CD14-positive monocyte (primary cell): ENCODE results near the gene IL37. TPM values are rescaled to one million over a fixed set of nuclear protein-coding genes. Genes with fewer than 3 reads are reported as not detected.

Experiments used
- DNase-seq, 3 donors: peaks; one replicate each; pipeline ENCODE4 v3.0.0-alpha.2; 2011 to 2022
- H2AFZ ChIP-seq: 2 replicates; pipeline ENCODE4 v1.6.0; 2012; ENCODE audit warnings: mild to moderate bottlenecking, low read depth, low read length, inconsistent platforms; ENCODE audit not compliant: insufficient read depth, poor library complexity, severe bottlenecking
- H3K27ac ChIP-seq, 2 donors: 1 replicate in 1 of 2; 2 replicates in 1 of 2; pipeline ENCODE4 v1.5.1; 2012 to 2013; ENCODE audit warnings: low read length in 2 of 2, control low read depth in 1 of 2, inconsistent platforms in 1 of 2, low read depth in 1 of 2, mild to moderate bottlenecking in 1 of 2
- H3K27me3 ChIP-seq, 2 donors: one replicate each; pipeline versions ENCODE4 v1.6.0 to v1.6.1; 2011 to 2013; ENCODE audit warnings: low read length in 2 of 2; ENCODE audit not compliant: control insufficient read depth in 2 of 2, insufficient read depth in 2 of 2
- H3K36me3 ChIP-seq, 2 donors: replicated peaks in 1 of 2; 1 replicate in 1 of 2; 2 replicates in 1 of 2; pipeline versions ENCODE4 v1.5.1 to v1.6.1; 2012 to 2013; ENCODE audit warnings: low read length in 2 of 2, control low read depth in 1 of 2, inconsistent platforms in 1 of 2, mild to moderate bottlenecking in 1 of 2; ENCODE audit not compliant: insufficient read depth in 2 of 2, control insufficient read depth in 1 of 2
- H3K4me1 ChIP-seq, 2 donors: 1 replicate in 1 of 2; 2 replicates in 1 of 2; pipeline versions ENCODE4 v1.5.1 to v1.6.1; 2012 to 2013; ENCODE audit warnings: low read length in 2 of 2, control low read depth in 1 of 2, inconsistent platforms in 1 of 2, mild to moderate bottlenecking in 1 of 2, moderate library complexity in 1 of 2; ENCODE audit not compliant: insufficient read depth in 2 of 2, control insufficient read depth in 1 of 2
- H3K4me2 ChIP-seq: replicated peaks from 2 replicates; pipeline ENCODE3; 2012; ENCODE audit warnings: low read length, moderate library complexity, mild to moderate bottlenecking; ENCODE audit not compliant: poor library complexity, severe bottlenecking; ENCODE audit errors: extremely low read depth
- H3K4me3 ChIP-seq, 3 experiments: fragments of 200-600 bp in 1 of 3; sonication (generic) in 1 of 3; replicated peaks in 1 of 3; 1 replicate in 2 of 3; 2 replicates in 1 of 3; pipeline ENCODE4 v1.5.1; 2011 to 2013; ENCODE audit warnings: low read length in 3 of 3, mild to moderate bottlenecking in 3 of 3, control low read depth in 2 of 3, low read depth in 2 of 3, inconsistent platforms in 1 of 3, moderate library complexity in 1 of 3
- H3K79me2 ChIP-seq: 2 replicates; pipeline ENCODE4 v1.6.0; 2012; ENCODE audit warnings: mild to moderate bottlenecking, control low read depth, inconsistent platforms, low read length, moderate library complexity; ENCODE audit not compliant: insufficient read depth
- H3K9ac ChIP-seq: 2 replicates; pipeline ENCODE4 v1.6.0; 2017; ENCODE audit warnings: low read length, mild to moderate bottlenecking; ENCODE audit not compliant: insufficient read depth, poor library complexity, severe bottlenecking
- H3K9me3 ChIP-seq, 2 donors: replicated peaks in 1 of 2; 1 replicate in 1 of 2; 2 replicates in 1 of 2; pipeline versions ENCODE4 v1.5.1 to v1.6.1; 2012 to 2013; ENCODE audit warnings: low read length in 2 of 2, control low read depth in 1 of 2; ENCODE audit not compliant: control insufficient read depth in 1 of 2, insufficient read depth in 1 of 2
- H4K20me1 ChIP-seq: 2 replicates; pipeline ENCODE4 v1.6.0; 2012; ENCODE audit warnings: mild to moderate bottlenecking, low read length, control low read depth, moderate library complexity; ENCODE audit not compliant: insufficient read depth
- H3K27ac Mint-ChIP-seq, 7 donors: one replicate each; pipeline ENCODE4 v1.8.0; 2020; ENCODE audit warnings: mild to moderate bottlenecking in 7 of 7, mixed read lengths in 7 of 7, moderate library complexity in 6 of 7, inconsistent platforms in 2 of 7
- H3K27me3 Mint-ChIP-seq, 3 donors: one replicate each; pipeline ENCODE4 v1.8.0; 2021 to 2022; ENCODE audit warnings: low read depth in 3 of 3, mild to moderate bottlenecking in 3 of 3, mixed read lengths in 3 of 3, moderate library complexity in 3 of 3, inconsistent platforms in 1 of 3
- H3K36me3 Mint-ChIP-seq, 2 donors: one replicate each; pipeline ENCODE4 v1.8.0; 2020; ENCODE audit warnings: mixed read lengths in 2 of 2, inconsistent platforms in 1 of 2, mild to moderate bottlenecking in 1 of 2
- H3K4me1 Mint-ChIP-seq: one replicate; pipeline ENCODE4 v1.8.0; 2020; ENCODE audit warnings: mild to moderate bottlenecking, mixed read lengths
- H3K4me3 Mint-ChIP-seq, 2 donors: one replicate each; pipeline ENCODE4 v1.8.0; 2020; ENCODE audit warnings: mild to moderate bottlenecking in 2 of 2, mixed read lengths in 2 of 2, moderate library complexity in 1 of 2
- H3K9me3 Mint-ChIP-seq, 7 donors: one replicate each; pipeline ENCODE4 v1.8.0; 2020 to 2022; ENCODE audit warnings: mixed read lengths in 7 of 7, mild to moderate bottlenecking in 6 of 7, moderate library complexity in 6 of 7, inconsistent platforms in 2 of 7
- CTCF ChIP-seq: fragments of 200-600 bp; IDR thresholded peaks from one replicate; pipeline ENCODE4 v1.8.0; 2022; ENCODE audit warnings: antibody characterized with exemption, mild to moderate bottlenecking
- WGBS: methylation state at CpG from one replicate; pipeline ENCODE4 v1.1.5; 2013; ENCODE audit warnings: missing lambda C conversion rate; ENCODE audit not compliant: insufficient coverage; 5-methylcytosine and 5-hydroxymethylcytosine counted together
- intact Hi-C, 2 donors: fragments of 100-400 bp; cut with micrococcal nuclease; formaldehyde crosslinking; loops; one replicate each; pipeline versions ENCODE4 v1.15.0 to v1.15.1; 2023
- polyA plus RNA-seq, 3 donors: library from polyadenylated mRNA; depleted of rRNA in 1 of 3; unstranded in 2 of 3; stranded (reverse) in 1 of 3; fragments of 300-500 nt in 2 of 3; fragments of >200 nt in 1 of 3; fragmentation: Illumina TruSeq in 2 of 3; gene quantifications; 1 replicate in 2 of 3; 2 replicates in 1 of 3; pipeline ENCODE4 v1.2.3, GENCODE V29; 2012 to 2021

The IL37 gene
- polyA plus RNA-seq, 3 donors = not detected

GRCh38 chr2:112939425-112939824 lies 28.5 kb downstream of the IL37 start:
- Mint-ChIP-seq H3K27ac (no peak overlapping the region), H3K9me3 (peaks cover 0 to 2% (median 0%) of the 10 kb centered on the region in 7 donors), H3K4me3 (no peak overlapping the region), H3K27me3 (peaks cover 0 to 3% (median 0%) of the 10 kb centered on the region in 3 donors), H3K4me1 (peaks cover 16% of the 10 kb centered on the region), H3K36me3 (no peaks in the 10 kb centered on the region)
- no peaks in the 10 kb centered on the region for H3K27me3 ChIP-seq
- H4K20me1 ChIP-seq = no peaks in the 10 kb centered on the region
- DNase-seq = no peak
- intact Hi-C loops = loop anchor here in 1 of 2 donors (5.0 kb wide), 1 partner anchor 52 kb away; no protein-coding TSS in a partner anchor
- H3K27ac ChIP-seq = no peak overlapping the region
- H3K9me3 ChIP-seq = no peaks in the 10 kb centered on the region
- WGBS = 91% methylated on average over 4 of the region's 5 CpGs
- no peaks in the 10 kb centered on the region for H3K36me3 ChIP-seq
- no peaks in the 10 kb centered on the region for H3K79me2 ChIP-seq
- H3K4me2 ChIP-seq = no peak overlapping the region
- H3K4me1 ChIP-seq = peaks cover 6 to 19% of the 10 kb centered on the region in 2 donors
- H2AFZ ChIP-seq = no peak overlapping the region
- H3K9ac ChIP-seq = no peak overlapping the region
- no peak for TF ChIP-seq CTCF
- H3K4me3 ChIP-seq = no peak overlapping the region

- no CpG with 5 or more reads among the region's 3 CpGs for WGBS
- H3K27ac ChIP-seq = no peak overlapping the region
These were observed 30.1 kb downstream of the IL37 start for GRCh38 chr2:112940859-112941625.

More at GRCh38 chr2:112940859-112941625, 30.1 kb downstream of the IL37 start:
- no peak overlapping the region for H2AFZ ChIP-seq
- H3K4me2 ChIP-seq = no peak overlapping the region
- no peak for DNase-seq
- no peak for TF ChIP-seq CTCF
- no peaks in the 10 kb centered on the region for H3K79me2 ChIP-seq
- no peaks in the 10 kb centered on the region for H3K9me3 ChIP-seq
- no peak overlapping the region for H3K4me3 ChIP-seq
- peak overlapping the region in 1 of 2 donors; percentile 52 for H3K4me3 Mint-ChIP-seq
- no peaks in the 10 kb centered on the region for H3K36me3 ChIP-seq
- H3K27ac Mint-ChIP-seq = peak overlapping the region in 1 of 7 donors; percentile 50
- H3K27me3 Mint-ChIP-seq = peaks cover 0 to 3% (median 0%) of the 10 kb centered on the region in 3 donors
- no peaks in the 10 kb centered on the region for H4K20me1 ChIP-seq
- peaks cover 4 to 14% of the 10 kb centered on the region in 2 donors for H3K4me1 ChIP-seq
- no peaks in the 10 kb centered on the region for H3K27me3 ChIP-seq
- H3K9ac ChIP-seq = no peak overlapping the region
- intact Hi-C loops = loop anchor here (5.0 kb wide), 1 partner anchor 194 kb away; no protein-coding TSS in a partner anchor
- no peaks in the 10 kb centered on the region for H3K36me3 Mint-ChIP-seq
- peaks cover 0 to 5% (median 1%) of the 10 kb centered on the region in 7 donors for H3K9me3 Mint-ChIP-seq
- peaks cover 12% of the 10 kb centered on the region for H3K4me1 Mint-ChIP-seq
